Left colon (tissue), 2 donors: ENCODE measurements around the gene NOBOX. TPM values are rescaled to one million over a fixed set of nuclear protein-coding genes. Genes with fewer than 3 reads are reported as not detected.
"Not testable (repeated sequence)": the region's sequence is repeated elsewhere in the genome, so short reads cannot be mapped to it uniquely, and the experiment has no call there.

Source experiments
- ATAC-seq: fragments of 200-7000 bp; cut with Tn5 transposase; one replicate; pipeline ENCODE4 v1.9.1; 2020; ENCODE audit warnings: mild to moderate bottlenecking, moderate library complexity
- DNase-seq, 2 donors: peaks; one replicate each; pipeline ENCODE4 v3.0.0-alpha.2; 2020
- intact Hi-C, 2 donors: fragments of 100-400 bp; cut with DNase I in 1 of 2; cut with micrococcal nuclease in 1 of 2; formaldehyde crosslinking; loops; one replicate each; pipeline versions ENCODE4 v1.11.2 to v1.14.0; 2022; cut with DNase I, micrococcal nuclease
- total RNA-seq, 2 donors: library from RNA; stranded (reverse); fragmentation: NEBNext Ultra II Directional; extraction: Animal tissue kit (Norgen Biotek cat#: 25700); gene quantifications; one replicate each; pipeline ENCODE4 v1.2.1, GENCODE V29; 2021
- donor health status: DM: no; HTN: no; CAD: no.
- donor health status: DM: yes; HTN: yes; CAD: no.

NOBOX gene
- total RNA-seq, 2 donors from 2014 or later = not detected

DNA sequence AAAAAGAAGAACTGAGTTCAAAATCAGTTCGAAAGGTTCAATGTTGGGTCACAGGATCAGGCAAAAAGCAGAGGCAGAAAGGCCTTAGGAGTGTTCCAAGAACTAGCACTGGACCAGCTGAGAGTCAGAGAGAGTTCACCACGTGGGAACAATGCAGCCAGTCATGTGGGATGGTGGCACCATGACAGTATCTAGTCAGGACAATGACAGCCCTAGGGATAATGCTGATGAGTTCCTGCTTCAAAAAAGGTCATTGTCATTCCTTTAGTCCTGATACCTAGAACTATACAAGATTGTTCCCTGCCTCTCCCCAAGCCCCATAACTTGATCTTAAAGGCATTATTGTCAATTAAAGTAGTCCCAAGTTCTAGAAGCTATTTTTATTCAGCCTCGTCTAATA, 51.8 kb downstream of the NOBOX start:
- intact Hi-C loops, DNase-seq, ATAC-seq: not testable (repeated sequence)

DNA sequence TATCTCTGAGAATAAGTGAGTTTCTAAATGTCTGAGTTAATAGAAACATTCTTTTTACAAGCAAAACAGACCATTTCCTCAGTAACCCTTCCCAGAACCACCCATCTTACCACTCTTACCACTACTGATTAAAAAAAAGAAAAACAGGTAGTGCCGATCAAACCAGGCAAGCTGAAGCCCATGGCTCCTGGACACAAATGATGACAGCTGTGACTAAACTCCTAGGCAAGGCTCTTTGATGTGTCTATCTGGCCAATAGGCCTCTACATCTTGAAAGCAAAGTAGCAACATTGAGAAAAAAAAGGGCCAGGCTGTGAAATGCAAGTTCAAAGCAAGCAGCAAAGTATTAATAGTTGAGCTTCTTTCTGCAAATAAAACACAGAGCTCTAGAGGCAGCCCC, 54.9 kb downstream of the NOBOX start:
- ATAC-seq, intact Hi-C loops, DNase-seq: not testable (repeated sequence)

Other genes starting within 250 kb of the NOBOX start
- 10 to 100 TPM in 1 of 2 donors, 1 to 10 TPM in 1; 5.1 to 15.2 TPM for gene CTAGE4, start 220.2 kb downstream of the NOBOX start, total RNA-seq
- gene ARHGEF35, start 207.9 kb downstream of the NOBOX start, total RNA-seq = 10 to 100 TPM; 39.9 to 62.4 TPM
- not detected for gene OR2A42, start 164.1 kb downstream of the NOBOX start, total RNA-seq
- 10 to 100 TPM; 21.9 to 29.5 TPM for gene OR2A7, start 138.9 kb downstream of the NOBOX start, total RNA-seq
- gene CTAGE8, start 134.4 kb downstream of the NOBOX start, total RNA-seq = 1 to 10 TPM; 4.0 to 5.9 TPM
- gene OR2A1, start 91.3 kb downstream of the NOBOX start, total RNA-seq = not detected
- gene ARHGEF5, start 48.3 kb downstream of the NOBOX start, total RNA-seq = 10 to 100 TPM; 73.8 to 80.5 TPM